ENCODE data around the gene KCTD8.

The KCTD8 gene

DNA sequence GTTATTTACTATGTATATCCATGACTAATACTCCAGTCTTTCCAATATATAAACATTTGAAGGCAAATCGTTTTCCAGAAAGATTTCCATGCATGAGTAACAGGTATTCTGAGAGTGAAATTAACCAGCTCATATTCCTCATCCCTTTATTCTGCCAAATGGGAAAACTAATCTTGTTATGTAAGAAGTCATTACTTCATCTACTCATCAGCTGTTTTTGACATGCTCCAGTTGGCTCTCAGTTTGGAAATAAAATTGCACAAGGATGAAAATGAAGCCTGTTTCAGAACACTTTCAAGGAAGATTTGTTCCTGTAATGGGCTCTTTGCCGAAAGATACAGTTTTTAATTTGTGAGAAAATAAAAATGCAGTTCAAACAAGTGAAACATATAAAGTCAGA lies 121.9 kb downstream of the KCTD8 start:
- Histone ChIP-seq H2BK5ac (ENCODE audit: low read length) (no peak overlapping the region), H3K79me1 (ENCODE audit: low read depth, low read length) (no peaks in the 10 kb centered on the region), H4K91ac (ENCODE audit: low read depth, low read length, poor library complexity) (no peak overlapping the region), H3K4me1 (ENCODE audit: control insufficient read depth in 2 of 2, insufficient read depth in 1 of 2, low read depth in 1 of 2, low read length in 2 of 2) (no peaks in the 10 kb centered on the region), H3K4ac (ENCODE audit: low read length) (no peak overlapping the region), H3K4me2 (ENCODE audit: insufficient read depth, low read length, poor library complexity, severe bottlenecking) (no peak overlapping the region), H2BK120ac (ENCODE audit: low read depth, low read length) (no peak overlapping the region), H3K4me3 (ENCODE audit: low read length in 2 of 2) (no peak overlapping the region), H3K14ac (ENCODE audit: low read length) (no peak overlapping the region), H3K27ac (replicated peaks; ENCODE audit: low read length) (no peak overlapping the region), H2AK5ac (ENCODE audit: low read depth, low read length) (no peak overlapping the region), H4K8ac (ENCODE audit: low read depth, low read length) (no peak overlapping the region), H3K18ac (ENCODE audit: low read length) (no peak overlapping the region), H3K23ac (ENCODE audit: low read depth, low read length, poor library complexity) (no peak overlapping the region), H2AFZ (ENCODE audit: low read length) (no peak overlapping the region), H2BK12ac (ENCODE audit: low read length) (no peak overlapping the region), H2BK15ac (ENCODE audit: low read length) (no peak overlapping the region), H3K36me3 (replicated peaks in 1 of 2; ENCODE audit: control insufficient read depth in 2 of 2, insufficient read depth in 2 of 2, low read length in 2 of 2) (no peaks in the 10 kb centered on the region), H3K9me3 (replicated peaks in 1 of 2; ENCODE audit: control insufficient read depth in 2 of 2, insufficient read depth in 1 of 2, low read depth in 1 of 2, low read length in 2 of 2) (no peaks in the 10 kb centered on the region), H3K9ac (ENCODE audit: low read depth, low read length, poor library complexity) (no peak overlapping the region), H3K27me3 (ENCODE audit: control insufficient read depth in 3 of 3, insufficient read depth in 3 of 3, low read depth in 1 of 3, low read length in 3 of 3) (no peaks in the 10 kb centered on the region)
- no CpG with 5 or more reads among the region's 2 CpGs for WGBS, 2 donors (ENCODE audit: extremely low coverage in 2 of 2, insufficient read length in 2 of 2, insufficient replicate concordance in 1 of 2)
- no peak for DNase-seq (ENCODE audit: low spot score)

DNA sequence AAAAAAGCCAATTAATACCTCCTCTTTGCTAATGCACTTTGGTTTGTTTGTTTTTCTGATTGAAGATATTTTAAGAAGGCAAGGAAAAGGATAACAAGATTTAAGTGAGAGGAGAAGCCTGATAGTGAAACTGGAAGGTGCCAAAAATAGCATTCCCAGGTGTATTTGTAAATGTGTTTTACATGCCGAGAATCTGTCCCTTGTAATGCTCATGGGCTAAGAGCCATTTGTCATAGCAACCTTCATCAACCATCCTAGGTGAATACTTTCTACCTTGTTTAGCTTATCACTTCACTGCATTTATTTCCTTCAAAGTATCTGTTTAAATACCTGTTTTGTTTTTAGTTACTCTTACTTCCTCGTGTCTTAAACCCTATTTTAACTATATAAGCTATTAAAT lies 127.8 kb downstream of the KCTD8 start:
- H3K14ac ChIP-seq (ENCODE audit: low read length): no peak overlapping the region
- no peaks in the 10 kb centered on the region for H3K4me1 ChIP-seq (ENCODE audit: control insufficient read depth in 2 of 2, insufficient read depth in 1 of 2, low read depth in 1 of 2, low read length in 2 of 2)
- H3K4me3 ChIP-seq (ENCODE audit: low read length in 2 of 2): no peak overlapping the region
- DNase-seq (ENCODE audit: low spot score): no peak
- no peak overlapping the region for H2AFZ ChIP-seq (ENCODE audit: low read length)
- no CpG with 5 or more reads among the region's 2 CpGs for WGBS, 2 donors (ENCODE audit: extremely low coverage in 2 of 2, insufficient read length in 2 of 2, insufficient replicate concordance in 1 of 2)
- H3K9ac ChIP-seq (ENCODE audit: low read depth, low read length, poor library complexity): no peak overlapping the region
- H2BK12ac ChIP-seq (ENCODE audit: low read length): no peak overlapping the region
- no peaks in the 10 kb centered on the region for H3K36me3 ChIP-seq (replicated peaks in 1 of 2; ENCODE audit: control insufficient read depth in 2 of 2, insufficient read depth in 2 of 2, low read length in 2 of 2)
- H3K9me3 ChIP-seq (replicated peaks in 1 of 2; ENCODE audit: control insufficient read depth in 2 of 2, insufficient read depth in 1 of 2, low read depth in 1 of 2, low read length in 2 of 2): no peaks in the 10 kb centered on the region
- H3K4ac ChIP-seq (ENCODE audit: low read length): no peak overlapping the region
- H3K79me1 ChIP-seq (ENCODE audit: low read depth, low read length): no peaks in the 10 kb centered on the region
- H2BK5ac ChIP-seq (ENCODE audit: low read length): no peak overlapping the region
- H3K18ac ChIP-seq (ENCODE audit: low read length): no peak overlapping the region
- H3K27me3 ChIP-seq (ENCODE audit: control insufficient read depth in 3 of 3, insufficient read depth in 3 of 3, low read depth in 1 of 3, low read length in 3 of 3): no peaks in the 10 kb centered on the region
- no peak overlapping the region for H4K91ac ChIP-seq (ENCODE audit: low read depth, low read length, poor library complexity)
- no peak overlapping the region for H2AK5ac ChIP-seq (ENCODE audit: low read depth, low read length)
- H2BK15ac ChIP-seq (ENCODE audit: low read length): no peak overlapping the region
- H3K27ac ChIP-seq (replicated peaks; ENCODE audit: low read length): no peak overlapping the region
- H3K4me2 ChIP-seq (ENCODE audit: insufficient read depth, low read length, poor library complexity, severe bottlenecking): no peak overlapping the region
- H2BK120ac ChIP-seq (ENCODE audit: low read depth, low read length): no peak overlapping the region
- no peak overlapping the region for H4K8ac ChIP-seq (ENCODE audit: low read depth, low read length)
- no peak overlapping the region for H3K23ac ChIP-seq (ENCODE audit: low read depth, low read length, poor library complexity)

- H3K4ac ChIP-seq (ENCODE audit: low read length): no peak overlapping the region
- no CpG with 5 or more reads among the region's 3 CpGs for WGBS, 2 donors (ENCODE audit: extremely low coverage in 2 of 2, insufficient read length in 2 of 2, insufficient replicate concordance in 1 of 2)
Observed at GRCh38 chr4:44319129-44319528, 129.5 kb downstream of the KCTD8 start.

GRCh38 chr4:44313702-44314101 lies 134.9 kb downstream of the KCTD8 start:
- no peak overlapping the region for H3K18ac ChIP-seq (ENCODE audit: low read length)
- DNase-seq (ENCODE audit: low spot score): no peak
- no peaks in the 10 kb centered on the region for H3K4me1 ChIP-seq (ENCODE audit: control insufficient read depth in 2 of 2, insufficient read depth in 1 of 2, low read depth in 1 of 2, low read length in 2 of 2)
- no peak overlapping the region for H3K4me3 ChIP-seq (ENCODE audit: low read length in 2 of 2)
- H3K79me1 ChIP-seq (ENCODE audit: low read depth, low read length): no peaks in the 10 kb centered on the region
- H3K4me2 ChIP-seq (ENCODE audit: insufficient read depth, low read length, poor library complexity, severe bottlenecking): no peak overlapping the region
- H3K23ac ChIP-seq (ENCODE audit: low read depth, low read length, poor library complexity): no peak overlapping the region
- WGBS, 2 donors (ENCODE audit: extremely low coverage in 2 of 2, insufficient read length in 2 of 2, insufficient replicate concordance in 1 of 2): no CpG with 5 or more reads among the region's 1 CpG
- no peak overlapping the region for H2AFZ ChIP-seq (ENCODE audit: low read length)
- no peak overlapping the region for H2BK12ac ChIP-seq (ENCODE audit: low read length)
- H3K14ac ChIP-seq (ENCODE audit: low read length): no peak overlapping the region
- no peak overlapping the region for H2BK15ac ChIP-seq (ENCODE audit: low read length)
- no peak overlapping the region for H2BK5ac ChIP-seq (ENCODE audit: low read length)
- H2BK120ac ChIP-seq (ENCODE audit: low read depth, low read length): no peak overlapping the region
- H3K27me3 ChIP-seq (ENCODE audit: control insufficient read depth in 3 of 3, insufficient read depth in 3 of 3, low read depth in 1 of 3, low read length in 3 of 3): no peaks in the 10 kb centered on the region
- no peak overlapping the region for H3K4ac ChIP-seq (ENCODE audit: low read length)
- H2AK5ac ChIP-seq (ENCODE audit: low read depth, low read length): no peak overlapping the region
- H4K8ac ChIP-seq (ENCODE audit: low read depth, low read length): no peak overlapping the region
- H3K36me3 ChIP-seq (replicated peaks in 1 of 2; ENCODE audit: control insufficient read depth in 2 of 2, insufficient read depth in 2 of 2, low read length in 2 of 2): peaks cover 0 to 2% of the 10 kb centered on the region in 2 donors
- H4K91ac ChIP-seq (ENCODE audit: low read depth, low read length, poor library complexity): no peak overlapping the region
- no peaks in the 10 kb centered on the region for H3K9me3 ChIP-seq (replicated peaks in 1 of 2; ENCODE audit: control insufficient read depth in 2 of 2, insufficient read depth in 1 of 2, low read depth in 1 of 2, low read length in 2 of 2)
- H3K9ac ChIP-seq (ENCODE audit: low read depth, low read length, poor library complexity): no peak overlapping the region
- H3K27ac ChIP-seq (replicated peaks; ENCODE audit: low read length): no peak overlapping the region

More at GRCh38 chr4:44319129-44319528, 129.5 kb downstream of the KCTD8 start:
- Histone ChIP-seq H3K14ac (ENCODE audit: low read length) (no peak overlapping the region), H3K79me1 (ENCODE audit: low read depth, low read length) (no peaks in the 10 kb centered on the region), H2AFZ (ENCODE audit: low read length) (no peak overlapping the region), H3K27me3 (ENCODE audit: control insufficient read depth in 3 of 3, insufficient read depth in 3 of 3, low read depth in 1 of 3, low read length in 3 of 3) (no peaks in the 10 kb centered on the region), H2BK120ac (ENCODE audit: low read depth, low read length) (no peak overlapping the region), H3K18ac (ENCODE audit: low read length) (no peak overlapping the region), H3K9me3 (replicated peaks in 1 of 2; ENCODE audit: control insufficient read depth in 2 of 2, insufficient read depth in 1 of 2, low read depth in 1 of 2, low read length in 2 of 2) (no peaks in the 10 kb centered on the region), H3K4me1 (ENCODE audit: control insufficient read depth in 2 of 2, insufficient read depth in 1 of 2, low read depth in 1 of 2, low read length in 2 of 2) (no peaks in the 10 kb centered on the region), H3K4me3 (ENCODE audit: low read length in 2 of 2) (no peak overlapping the region), H2AK5ac (ENCODE audit: low read depth, low read length) (no peak overlapping the region), H3K4me2 (ENCODE audit: insufficient read depth, low read length, poor library complexity, severe bottlenecking) (no peak overlapping the region), H3K9ac (ENCODE audit: low read depth, low read length, poor library complexity) (no peak overlapping the region), H3K36me3 (replicated peaks in 1 of 2; ENCODE audit: control insufficient read depth in 2 of 2, insufficient read depth in 2 of 2, low read length in 2 of 2) (no peaks in the 10 kb centered on the region), H2BK12ac (ENCODE audit: low read length) (no peak overlapping the region), H3K27ac (replicated peaks; ENCODE audit: low read length) (no peak overlapping the region), H4K8ac (ENCODE audit: low read depth, low read length) (no peak overlapping the region), H3K23ac (ENCODE audit: low read depth, low read length, poor library complexity) (no peak overlapping the region), H2BK5ac (ENCODE audit: low read length) (no peak overlapping the region), H4K91ac (ENCODE audit: low read depth, low read length, poor library complexity) (no peak overlapping the region), H2BK15ac (ENCODE audit: low read length) (no peak overlapping the region)
- DNase-seq (ENCODE audit: low spot score): peak; percentile 2

Measured in neuronal stem cell (in vitro differentiated cells).